ACC112 (cell line): ENCODE results near the gene USP17L22.
"Not testable (repeated sequence)": the region's sequence is repeated elsewhere in the genome, so short reads cannot be mapped to it uniquely, and the experiment has no call there.

Source experiments
- H2AFZ ChIP-seq: fragments of 200-600 bp; sonication (generic); one replicate; pipeline ENCODE4 v1.6.0; 2017; ENCODE audit warnings: antibody characterized with exemption, low read length; ENCODE audit not compliant: unreplicated experiment
- H3K27ac ChIP-seq: fragments of 200-600 bp; sonication (generic); 2 replicates; pipeline ENCODE4 v1.5.1; 2014; ENCODE audit warnings: low read depth, mild to moderate bottlenecking, antibody characterized with exemption, low read length, moderate library complexity
- H3K27me3 ChIP-seq: fragments of 200-600 bp; sonication (generic); 2 replicates; pipeline ENCODE4 v1.6.1; 2014; ENCODE audit warnings: mild to moderate bottlenecking, antibody characterized with exemption, low read length, moderate library complexity, mixed read lengths; ENCODE audit not compliant: insufficient read depth
- H3K36me3 ChIP-seq: fragments of 200-600 bp; sonication (generic); 2 replicates; pipeline ENCODE4 v1.6.1; 2016; ENCODE audit warnings: mild to moderate bottlenecking, antibody characterized with exemption, low read length, moderate library complexity, mixed read lengths; ENCODE audit not compliant: insufficient read depth
- H3K4me1 ChIP-seq: fragments of 200-600 bp; sonication (generic); one replicate; pipeline ENCODE4 v1.6.1; 2016; ENCODE audit warnings: low read length, mixed read lengths; ENCODE audit not compliant: insufficient read depth, unreplicated experiment, control insufficient read depth
- H3K4me3 ChIP-seq: fragments of 200-600 bp; sonication (generic); 2 replicates; pipeline ENCODE4 v1.5.1; 2014; ENCODE audit warnings: mild to moderate bottlenecking, low read depth, low read length
- H3K79me2 ChIP-seq: fragments of 200-600 bp; sonication (generic); one replicate; pipeline ENCODE4 v1.6.0; 2016; ENCODE audit warnings: low read length; ENCODE audit not compliant: control insufficient read depth, unreplicated experiment, insufficient read depth

Gene USP17L22, protein sequence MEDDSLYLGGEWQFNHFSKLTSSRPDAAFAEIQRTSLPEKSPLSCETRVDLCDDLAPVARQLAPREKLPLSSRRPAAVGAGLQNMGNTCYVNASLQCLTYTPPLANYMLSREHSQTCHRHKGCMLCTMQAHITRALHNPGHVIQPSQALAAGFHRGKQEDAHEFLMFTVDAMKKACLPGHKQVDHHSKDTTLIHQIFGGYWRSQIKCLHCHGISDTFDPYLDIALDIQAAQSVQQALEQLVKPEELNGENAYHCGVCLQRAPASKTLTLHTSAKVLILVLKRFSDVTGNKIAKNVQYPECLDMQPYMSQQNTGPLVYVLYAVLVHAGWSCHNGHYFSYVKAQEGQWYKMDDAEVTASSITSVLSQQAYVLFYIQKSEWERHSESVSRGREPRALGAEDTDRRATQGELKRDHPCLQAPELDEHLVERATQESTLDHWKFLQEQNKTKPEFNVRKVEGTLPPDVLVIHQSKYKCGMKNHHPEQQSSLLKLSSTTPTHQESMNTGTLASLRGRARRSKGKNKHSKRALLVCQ

DNA sequence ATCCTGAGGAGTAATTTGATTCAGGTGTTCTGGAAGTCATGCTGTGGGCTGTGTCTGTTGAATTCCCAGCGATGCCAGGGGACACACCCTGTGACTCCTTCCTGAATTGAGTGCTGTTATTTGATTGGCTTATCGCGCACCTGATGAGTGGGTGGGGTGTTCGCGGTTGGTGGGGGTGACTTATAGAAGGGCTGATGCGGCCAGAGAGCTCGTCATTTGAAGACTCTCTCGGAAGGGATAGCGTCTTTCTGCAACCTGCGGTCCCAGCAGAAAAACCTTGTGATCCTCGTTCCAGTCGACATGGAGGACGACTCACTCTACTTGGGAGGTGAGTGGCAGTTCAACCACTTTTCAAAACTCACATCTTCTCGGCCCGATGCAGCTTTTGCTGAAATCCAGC, at the start of gene USP17L22:
Gene USP17L22 (plus strand): TSS at position 301 of the 400 bp plus-strand sequence. CDS start 0 bp downstream, at position 301.
- H3K27ac ChIP-seq, H3K4me1 ChIP-seq, H3K36me3 ChIP-seq, H3K79me2 ChIP-seq, H3K4me3 ChIP-seq, H2AFZ ChIP-seq, H3K27me3 ChIP-seq: not testable (repeated sequence)

DNA sequence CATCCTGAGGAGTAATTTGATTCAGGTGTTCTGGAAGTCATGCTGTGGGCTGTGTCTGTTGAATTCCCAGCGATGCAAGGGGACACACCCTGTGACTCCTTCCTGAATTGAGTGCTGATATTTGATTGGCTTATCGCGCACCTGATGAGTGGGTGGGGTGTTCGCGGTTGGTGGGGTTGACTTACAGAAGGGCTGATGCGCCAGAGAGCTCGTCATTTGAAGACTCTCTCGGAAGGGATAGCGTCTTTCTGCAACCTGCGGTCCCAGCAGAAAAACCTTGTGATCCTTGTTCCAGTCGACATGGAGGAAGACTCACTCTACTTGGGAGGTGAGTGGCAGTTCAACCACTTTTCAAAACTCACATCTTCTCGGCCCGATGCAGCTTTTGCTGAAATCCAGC, 47.6 kb upstream of the USP17L22 start, which contains the start of gene USP17L12:
Gene USP17L12 (plus strand): TSS at position 301 of the 400 bp plus-strand sequence. CDS start 0 bp downstream, at position 301.
- not testable (repeated sequence) for H2AFZ ChIP-seq, H3K4me1 ChIP-seq, H3K4me3 ChIP-seq, H3K27ac ChIP-seq, H3K36me3 ChIP-seq, H3K27me3 ChIP-seq, H3K79me2 ChIP-seq

DNA sequence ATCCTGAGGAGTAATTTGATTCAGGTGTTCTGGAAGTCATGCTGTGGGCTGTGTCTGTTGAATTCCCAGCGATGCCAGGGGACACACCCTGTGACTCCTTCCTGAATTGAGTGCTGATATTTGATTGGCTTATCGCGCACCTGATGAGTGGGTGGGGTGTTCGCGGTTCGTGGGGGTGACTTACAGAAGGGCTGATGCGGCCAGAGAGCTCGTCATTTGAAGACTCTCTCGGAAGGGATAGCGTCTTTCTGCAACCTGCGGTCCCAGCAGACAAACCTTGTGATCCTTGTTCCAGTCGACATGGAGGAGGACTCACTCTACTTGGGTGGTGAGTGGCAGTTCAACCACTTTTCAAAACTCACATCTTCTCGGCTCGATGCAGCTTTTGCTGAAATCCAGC, 42.8 kb upstream of the USP17L22 start, which contains the start of gene USP17L13:
Gene USP17L13 (plus strand): TSS at position 301 of the 400 bp plus-strand sequence. CDS start 0 bp downstream, at position 301.
- not testable (repeated sequence) for H2AFZ ChIP-seq, H3K79me2 ChIP-seq, H3K27ac ChIP-seq, H3K4me1 ChIP-seq, H3K36me3 ChIP-seq, H3K27me3 ChIP-seq, H3K4me3 ChIP-seq

DNA sequence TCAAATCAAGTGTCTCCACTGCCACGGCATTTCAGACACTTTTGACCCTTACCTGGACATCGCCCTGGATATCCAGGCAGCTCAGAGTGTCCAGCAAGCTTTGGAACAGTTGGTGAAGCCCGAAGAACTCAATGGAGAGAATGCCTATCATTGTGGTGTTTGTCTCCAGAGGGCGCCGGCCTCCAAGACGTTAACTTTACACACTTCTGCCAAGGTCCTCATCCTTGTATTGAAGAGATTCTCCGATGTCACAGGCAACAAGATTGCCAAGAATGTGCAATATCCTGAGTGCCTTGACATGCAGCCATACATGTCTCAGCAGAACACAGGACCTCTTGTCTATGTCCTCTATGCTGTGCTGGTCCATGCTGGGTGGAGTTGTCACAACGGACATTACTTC, 37.2 kb upstream of the USP17L22 start:
- H2AFZ ChIP-seq, H3K4me1 ChIP-seq, H3K27ac ChIP-seq, H3K4me3 ChIP-seq, H3K79me2 ChIP-seq, H3K27me3 ChIP-seq, H3K36me3 ChIP-seq: not testable (repeated sequence)

DNA sequence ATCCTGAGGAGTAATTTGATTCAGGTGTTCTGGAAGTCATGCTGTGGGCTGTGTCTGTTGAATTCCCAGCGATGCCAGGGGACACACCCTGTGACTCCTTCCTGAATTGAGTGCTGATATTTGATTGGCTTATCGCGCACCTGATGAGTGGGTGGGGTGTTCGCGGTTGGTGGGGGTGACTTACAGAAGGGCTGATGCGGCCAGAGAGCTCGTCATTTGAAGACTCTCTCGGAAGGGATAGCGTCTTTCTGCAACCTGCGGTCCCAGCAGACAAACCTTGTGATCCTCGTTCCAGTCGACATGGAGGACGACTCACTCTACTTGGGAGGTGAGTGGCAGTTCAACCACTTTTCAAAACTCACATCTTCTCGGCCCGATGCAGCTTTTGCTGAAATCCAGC, 33.3 kb upstream of the USP17L22 start, which contains the start of gene USP17L15:
Gene USP17L15 (plus strand): TSS at position 301 of the 400 bp plus-strand sequence. CDS start 0 bp downstream, at position 301.
- not testable (repeated sequence) for H3K4me1 ChIP-seq, H2AFZ ChIP-seq, H3K27me3 ChIP-seq, H3K27ac ChIP-seq, H3K4me3 ChIP-seq, H3K79me2 ChIP-seq, H3K36me3 ChIP-seq

DNA sequence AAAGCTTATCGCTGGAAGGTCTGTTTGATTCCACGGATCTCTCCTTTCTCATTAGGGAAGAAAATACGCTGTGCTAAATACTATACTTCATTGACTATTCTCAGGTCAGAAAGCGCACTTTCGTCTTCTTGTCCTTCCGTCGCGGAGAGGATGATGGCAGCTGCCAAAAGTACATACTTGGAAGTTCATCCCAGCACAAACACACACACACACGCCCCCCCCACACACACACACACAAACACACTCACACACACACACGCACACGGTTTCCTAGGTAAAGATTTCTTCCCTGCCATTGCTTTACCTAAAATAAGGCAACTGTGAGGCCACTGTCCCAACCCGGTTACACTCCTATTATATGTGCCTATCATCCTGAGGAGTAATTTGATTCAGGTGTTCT, 29.0 kb upstream of the USP17L22 start:
- not testable (repeated sequence) for H3K27ac ChIP-seq, H3K79me2 ChIP-seq

DNA sequence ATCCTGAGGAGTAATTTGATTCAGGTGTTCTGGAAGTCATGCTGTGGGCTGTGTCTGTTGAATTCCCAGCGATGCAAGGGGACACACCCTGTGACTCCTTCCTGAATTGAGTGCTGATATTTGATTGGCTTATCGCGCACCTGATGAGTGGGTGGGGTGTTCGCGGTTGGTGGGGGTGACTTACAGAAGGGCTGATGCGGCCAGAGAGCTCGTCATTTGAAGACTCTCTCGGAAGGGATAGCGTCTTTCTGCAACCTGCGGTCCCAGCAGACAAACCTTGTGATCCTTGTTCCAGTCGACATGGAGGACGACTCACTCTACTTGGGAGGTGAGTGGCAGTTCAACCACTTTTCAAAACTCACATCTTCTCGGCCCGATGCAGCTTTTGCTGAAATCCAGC, 23.8 kb upstream of the USP17L22 start, which contains the start of gene USP17L17:
Gene USP17L17 (plus strand): TSS at position 301 of the 400 bp plus-strand sequence. CDS start 0 bp downstream, at position 301.
- H3K36me3 ChIP-seq, H3K4me3 ChIP-seq, H3K27me3 ChIP-seq, H3K4me1 ChIP-seq, H3K27ac ChIP-seq, H3K79me2 ChIP-seq, H2AFZ ChIP-seq: not testable (repeated sequence)

More for the DNA sequence above, 29.0 kb upstream of the USP17L22 start:
- not testable (repeated sequence) for H3K4me3 ChIP-seq, H3K36me3 ChIP-seq, H3K4me1 ChIP-seq, H2AFZ ChIP-seq, H3K27me3 ChIP-seq

DNA sequence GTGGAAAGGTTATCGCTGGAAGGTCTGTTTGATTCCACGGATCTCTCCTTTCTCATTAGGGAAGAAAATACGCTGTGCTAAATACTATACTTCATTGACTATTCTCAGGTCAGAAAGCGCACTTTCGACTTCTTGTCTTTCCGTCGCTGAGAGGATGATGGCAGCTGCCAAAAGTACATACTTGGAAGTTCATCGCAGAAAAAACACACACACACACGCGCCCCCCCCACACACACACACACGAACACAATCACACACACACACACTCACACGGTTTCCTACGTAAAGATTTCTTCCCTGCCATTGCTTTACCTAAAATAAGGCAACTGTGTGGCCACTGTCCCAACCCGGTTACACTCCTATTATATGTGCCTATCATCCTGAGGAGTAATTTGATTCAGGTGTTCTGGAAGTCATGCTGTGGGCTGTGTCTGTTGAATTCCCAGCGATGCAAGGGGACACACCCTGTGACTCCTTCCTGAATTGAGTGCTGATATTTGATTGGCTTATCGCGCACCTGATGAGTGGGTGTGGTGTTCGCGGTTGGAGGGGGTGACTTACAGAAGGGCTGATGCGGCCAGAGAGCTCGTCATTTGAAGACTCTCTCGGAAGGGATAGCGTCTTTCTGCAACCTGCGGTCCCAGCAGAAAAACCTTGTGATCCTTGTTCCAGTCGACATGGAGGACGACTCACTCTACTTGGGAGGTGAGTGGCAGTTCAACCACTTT, 19.3 kb upstream of the USP17L22 start, which contains the start of gene USP17L18:
Gene USP17L18 (plus strand): TSS at position 678 of the 728 bp plus-strand sequence. CDS start 0 bp downstream, at position 678.
- H3K27ac ChIP-seq, H3K4me1 ChIP-seq, H3K4me3 ChIP-seq, H3K79me2 ChIP-seq, H3K27me3 ChIP-seq, H2AFZ ChIP-seq, H3K36me3 ChIP-seq: not testable (repeated sequence)

DNA sequence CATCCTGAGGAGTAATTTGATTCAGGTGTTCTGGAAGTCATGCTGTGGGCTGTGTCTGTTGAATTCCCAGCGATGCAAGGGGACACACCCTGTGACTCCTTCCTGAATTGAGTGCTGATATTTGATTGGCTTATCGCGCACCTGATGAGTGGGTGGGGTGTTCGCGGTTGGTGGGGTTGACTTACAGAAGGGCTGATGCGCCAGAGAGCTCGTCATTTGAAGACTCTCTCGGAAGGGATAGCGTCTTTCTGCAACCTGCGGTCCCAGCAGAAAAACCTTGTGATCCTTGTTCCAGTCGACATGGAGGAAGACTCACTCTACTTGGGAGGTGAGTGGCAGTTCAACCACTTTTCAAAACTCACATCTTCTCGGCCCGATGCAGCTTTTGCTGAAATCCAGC, 14.3 kb upstream of the USP17L22 start, which contains the start of gene USP17L19:
Gene USP17L19 (plus strand): TSS at position 301 of the 400 bp plus-strand sequence. CDS start 0 bp downstream, at position 301.
- H3K79me2 ChIP-seq, H3K4me1 ChIP-seq, H2AFZ ChIP-seq, H3K27me3 ChIP-seq, H3K4me3 ChIP-seq, H3K36me3 ChIP-seq, H3K27ac ChIP-seq: not testable (repeated sequence)

DNA sequence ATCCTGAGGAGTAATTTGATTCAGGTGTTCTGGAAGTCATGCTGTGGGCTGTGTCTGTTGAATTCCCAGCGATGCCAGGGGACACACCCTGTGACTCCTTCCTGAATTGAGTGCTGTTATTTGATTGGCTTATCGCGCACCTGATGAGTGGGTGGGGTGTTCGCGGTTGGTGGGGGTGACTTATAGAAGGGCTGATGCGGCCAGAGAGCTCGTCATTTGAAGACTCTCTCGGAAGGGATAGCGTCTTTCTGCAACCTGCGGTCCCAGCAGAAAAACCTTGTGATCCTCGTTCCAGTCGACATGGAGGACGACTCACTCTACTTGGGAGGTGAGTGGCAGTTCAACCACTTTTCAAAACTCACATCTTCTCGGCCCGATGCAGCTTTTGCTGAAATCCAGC, 9.6 kb upstream of the USP17L22 start, which contains the start of gene USP17L20:
Gene USP17L20 (plus strand): TSS at position 301 of the 400 bp plus-strand sequence. CDS start 0 bp downstream, at position 301.
- H3K4me3 ChIP-seq, H2AFZ ChIP-seq, H3K4me1 ChIP-seq, H3K27me3 ChIP-seq, H3K27ac ChIP-seq, H3K79me2 ChIP-seq, H3K36me3 ChIP-seq: not testable (repeated sequence)
